GM20431 (cell line): Measurements from ENCODE around the gene SCN4A.

Source experiments
- in situ Hi-C: fragments of 300-500 bp; cut with MseI, MboI; formaldehyde crosslinking; loops from one replicate; pipeline ENCODE4 v1.15.0; 2020; ENCODE audit warnings: low sequenced_read_pairs; ENCODE audit not compliant: unreplicated experiment

Gene SCN4A

GRCh38 chr17:64002658-64003525 lies 30.2 kb upstream of the SCN4A start:
- in situ Hi-C loops = no loop called here

DNA sequence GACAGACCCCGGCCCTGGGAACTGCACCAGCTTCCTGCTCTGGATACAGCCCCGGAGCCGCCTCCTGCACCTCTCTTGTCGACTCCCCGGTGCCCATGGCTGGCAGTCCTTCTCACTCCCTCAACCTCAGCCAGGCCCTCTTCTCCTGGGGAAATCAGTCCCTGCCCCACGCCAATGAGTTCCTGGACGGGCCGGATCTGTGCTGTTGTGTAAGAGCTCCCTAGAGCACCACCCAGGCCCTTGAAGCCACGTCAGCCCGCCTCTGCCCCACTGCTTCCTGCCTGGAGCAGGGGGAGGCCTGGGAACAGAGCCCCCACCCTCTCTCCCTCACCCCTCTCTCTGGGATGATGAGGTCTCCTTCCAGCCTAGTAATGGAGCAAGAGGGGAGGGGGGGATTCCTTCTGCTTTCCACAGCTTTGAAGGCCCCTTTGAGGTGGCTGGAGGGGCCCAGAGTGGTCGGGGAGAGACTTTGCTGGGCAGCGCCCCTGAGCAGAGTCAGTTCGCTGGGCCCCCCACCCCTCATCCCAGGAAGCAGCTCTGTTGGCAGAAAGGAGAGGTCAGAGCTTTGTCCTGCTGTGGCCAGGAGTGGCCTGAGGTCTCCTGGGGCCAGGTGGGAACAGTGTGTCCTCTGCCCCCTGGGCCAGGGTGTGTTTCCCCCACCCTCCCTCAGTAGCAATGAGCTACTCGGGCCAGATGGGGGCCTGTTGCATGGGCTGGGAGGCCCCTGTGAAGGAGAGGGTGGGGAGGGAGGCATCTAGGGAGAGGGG lies 29.2 kb upstream of the SCN4A start:
- in situ Hi-C loops = no loop called here

GRCh38 chr17:64001091-64001579 lies 28.4 kb upstream of the SCN4A start:
- in situ Hi-C loops = no loop called here

- in situ Hi-C loops = no loop called here
Measured at GRCh38 chr17:63999680-64000531, 27.2 kb upstream of the SCN4A start.

DNA sequence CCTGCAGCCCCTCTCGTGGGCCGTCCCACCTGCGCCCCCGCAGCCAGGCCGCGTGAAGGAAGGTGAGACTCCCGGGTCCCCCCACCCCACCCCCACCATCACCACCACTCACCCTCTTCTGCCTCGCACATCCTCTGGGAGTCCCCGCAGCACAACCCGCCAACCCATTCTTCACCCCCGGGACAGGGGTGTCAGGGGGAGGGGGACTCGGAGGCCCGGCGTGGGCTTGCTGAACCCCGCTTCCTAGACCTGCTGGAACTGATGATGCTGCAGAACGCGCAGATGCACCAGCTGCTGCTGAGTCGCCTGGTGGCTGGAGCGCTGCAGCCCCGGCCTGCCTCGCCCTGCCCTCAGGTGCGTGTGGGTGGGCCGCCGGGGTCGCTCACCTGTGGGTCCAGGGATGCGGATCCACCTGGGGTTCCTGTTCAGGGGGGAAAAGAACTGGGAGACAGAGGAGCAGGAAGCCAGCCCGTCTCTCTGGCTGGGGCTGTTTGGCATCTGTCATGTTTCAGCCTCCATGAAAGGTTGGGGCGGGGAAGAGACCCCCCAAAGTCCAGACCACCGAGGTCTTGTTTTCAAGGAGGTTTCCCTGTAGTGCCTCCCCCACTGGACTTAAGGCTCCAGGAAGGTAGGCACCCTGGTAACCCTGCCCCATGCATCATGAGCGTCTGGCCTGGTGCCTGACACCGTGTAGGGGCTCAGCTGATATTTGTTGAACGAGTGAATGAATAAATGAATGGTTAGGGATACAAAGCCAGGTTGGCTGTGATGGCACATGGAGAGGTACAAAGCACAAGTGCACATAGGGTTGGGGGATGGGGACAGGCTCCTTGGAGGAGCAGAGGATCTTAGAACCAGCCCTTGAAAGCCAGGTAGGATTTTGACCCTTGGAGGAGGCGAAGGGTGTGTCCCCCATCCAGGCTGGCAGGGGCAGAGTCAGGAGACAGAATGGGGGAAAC lies 26.3 kb upstream of the SCN4A start:
- in situ Hi-C loops = no loop called here

GRCh38 chr17:63998050-63998720 lies 25.5 kb upstream of the SCN4A start, which contains the start of gene PRR29:
PRR29 (plus strand) TSS chr17:63998351; CDS start chr17:63998365, 14 bp downstream.
- in situ Hi-C loops = no loop called here

DNA sequence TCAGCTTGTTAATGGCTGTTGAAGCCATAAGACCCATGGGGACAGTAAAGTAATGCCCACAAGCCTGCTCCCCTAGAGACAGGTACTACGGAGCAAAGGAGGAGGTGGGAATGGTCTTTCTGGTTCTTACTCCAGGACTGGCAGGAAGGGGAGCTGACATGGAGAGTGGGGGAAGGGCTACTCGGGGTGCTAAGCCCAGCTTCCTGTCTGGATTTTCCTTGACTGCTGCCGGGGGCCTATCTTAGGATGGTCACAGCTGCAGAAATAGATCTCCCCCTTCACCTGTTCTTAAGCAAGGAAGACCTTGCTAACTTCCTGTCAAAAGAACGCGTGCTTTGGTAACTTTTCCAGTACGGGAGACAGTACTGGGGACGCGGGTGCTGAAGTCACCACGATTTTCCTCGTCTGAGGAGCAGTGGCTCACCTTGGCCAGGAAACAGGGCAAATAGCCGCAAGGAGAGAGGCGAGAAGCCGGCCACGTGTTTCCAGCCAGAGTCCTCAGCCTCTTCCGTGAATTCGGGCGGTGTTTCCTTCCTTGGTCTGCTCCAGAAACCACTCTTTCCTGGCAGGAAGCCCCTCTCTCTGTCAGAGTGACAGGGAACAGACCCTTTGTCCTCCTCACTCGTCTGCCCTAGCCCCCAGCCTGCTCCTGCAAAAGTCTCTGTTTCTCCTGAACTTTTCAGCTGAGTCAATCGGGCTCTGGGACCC lies 24.8 kb upstream of the SCN4A start:
- in situ Hi-C loops = no loop called here

GRCh38 chr17:63996430-63997182 lies 23.9 kb upstream of the SCN4A start:
- in situ Hi-C loops = no loop called here

DNA sequence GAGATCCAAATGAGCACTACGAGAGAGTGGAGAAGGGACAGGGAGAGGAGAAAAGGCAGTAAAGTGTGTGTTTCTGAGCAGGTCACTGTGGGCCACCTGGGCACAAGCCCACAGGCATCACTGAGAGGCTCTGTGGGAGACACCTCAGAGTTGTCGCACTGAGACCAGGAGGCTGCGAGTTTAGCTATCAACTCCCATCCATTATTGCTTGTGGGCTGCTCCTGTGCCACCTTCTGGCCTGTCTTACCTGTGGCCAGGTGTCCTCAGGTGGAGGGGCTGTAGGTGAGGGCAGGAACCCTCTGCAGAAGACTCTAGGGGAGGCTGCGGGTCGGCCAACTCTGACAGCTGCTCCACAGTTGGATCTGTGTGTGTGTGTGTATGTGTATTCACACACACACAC lies 22.9 kb upstream of the SCN4A start:
- in situ Hi-C loops = no loop called here

DNA sequence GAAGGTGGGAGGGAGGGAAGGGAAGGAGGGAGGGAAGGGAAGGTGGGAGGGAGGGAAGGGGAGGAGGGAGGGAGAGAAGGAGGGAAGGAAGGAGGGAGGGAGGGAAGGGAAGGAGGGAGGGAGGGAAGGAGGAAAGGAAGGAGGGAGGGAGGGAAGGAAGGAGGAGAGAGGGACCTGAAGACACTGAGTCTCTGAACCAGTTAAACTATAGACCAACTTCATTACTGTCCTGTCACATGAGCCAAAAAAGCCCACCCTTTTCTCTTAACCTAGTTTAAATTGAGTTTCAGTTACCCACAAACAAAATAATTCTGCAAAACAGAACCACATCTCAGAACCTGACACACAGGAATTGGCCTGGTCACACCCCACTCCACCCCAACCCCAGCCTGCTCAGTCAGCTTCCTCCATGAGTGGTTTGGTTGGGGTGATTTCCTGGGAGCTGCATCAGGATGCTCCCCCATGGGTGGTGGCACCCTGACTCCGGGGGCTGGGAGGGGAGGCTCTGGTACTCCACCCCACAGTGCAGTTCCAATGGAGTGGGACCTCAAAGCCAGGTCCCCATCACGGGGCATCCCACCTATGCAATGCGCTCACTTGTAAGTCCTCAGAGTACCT lies 20.8 kb upstream of the SCN4A start:
- in situ Hi-C loops = no loop called here

- in situ Hi-C loops = no loop called here
Measured at GRCh38 chr17:63991611-63992010, 18.9 kb upstream of the SCN4A start.

- in situ Hi-C loops = no loop called here
Measured at GRCh38 chr17:63989622-63990345, 17.1 kb upstream of the SCN4A start.

DNA sequence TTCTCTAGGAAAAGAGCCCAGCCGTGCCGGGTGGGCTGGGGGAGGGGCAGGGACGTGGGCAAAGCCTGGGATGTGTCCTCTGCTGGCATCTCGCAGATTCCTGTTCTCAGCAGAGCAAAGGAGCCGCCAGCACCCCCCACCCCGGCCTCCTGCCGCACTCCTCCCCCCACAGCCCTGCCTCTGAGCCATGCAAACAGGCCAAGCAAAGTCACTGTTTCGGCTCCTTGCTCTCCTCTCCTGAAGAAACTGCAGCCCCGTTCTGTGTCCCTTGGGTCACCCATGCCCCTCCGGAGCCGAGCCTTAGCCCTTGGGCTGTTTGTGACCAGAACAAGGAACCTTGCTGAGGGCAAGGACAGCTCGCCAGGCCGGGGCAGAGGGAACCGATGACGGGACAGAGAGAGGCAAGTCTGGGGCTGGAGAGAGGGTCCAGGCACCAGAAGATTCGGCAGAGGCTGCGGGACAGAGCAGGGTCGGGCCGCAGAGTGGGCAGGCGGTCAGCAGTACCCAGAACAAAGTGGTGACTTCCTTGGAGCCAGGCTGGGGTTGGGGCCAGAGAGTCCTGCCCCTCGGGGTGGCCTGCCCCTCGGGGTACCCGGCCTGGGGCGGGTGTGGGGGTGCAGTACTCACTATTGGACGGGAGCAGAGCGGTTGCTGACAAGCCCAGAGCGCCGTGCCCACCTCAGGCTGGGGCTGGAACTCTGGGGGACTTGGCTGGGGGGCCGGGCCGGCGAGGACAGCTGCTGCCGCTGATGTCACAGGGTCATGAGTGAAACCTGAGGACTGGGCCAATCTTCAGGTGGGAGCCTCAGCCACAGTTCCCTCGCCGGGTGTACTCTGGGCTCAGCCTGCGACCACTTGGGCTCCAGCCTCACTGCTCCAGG lies 16.3 kb upstream of the SCN4A start:
- in situ Hi-C loops = no loop called here

DNA sequence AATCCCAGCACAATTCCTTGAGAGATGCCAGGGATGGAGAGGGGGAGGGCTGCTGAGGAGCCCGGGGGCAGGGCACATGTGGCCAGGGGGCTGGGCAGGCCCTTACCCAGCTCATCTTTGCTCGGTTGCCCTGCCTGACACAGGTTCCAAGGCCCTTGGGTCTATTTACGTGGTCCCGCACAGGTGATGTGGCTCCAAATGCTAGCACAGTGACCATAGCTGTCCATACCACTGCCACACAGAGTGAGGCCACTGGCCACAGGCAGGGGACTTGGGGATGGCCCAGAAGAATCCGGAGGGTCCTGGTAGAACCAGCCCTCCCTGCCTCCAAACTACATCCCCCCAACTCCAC lies 15.4 kb upstream of the SCN4A start:
- in situ Hi-C loops = no loop called here
